K562 (cell line): ENCODE measurements around the gene AGAP1. TPM values are rescaled to one million over a fixed set of nuclear protein-coding genes. Genes with fewer than 3 reads are reported as not detected.

Experiments
- CBX5 ChIP-seq: IDR thresholded peaks from 2 replicates; pipeline ENCODE4 v1.6.1; 2014; ENCODE audit warnings: low read depth, borderline replicate concordance
- CHD2 ChIP-seq: IDR thresholded peaks from 2 replicates; pipeline ENCODE4 v1.6.1; 2011; ENCODE audit warnings: low read depth, low read length
- ESRRA ChIP-seq: fragments of 450-650 bp; IDR thresholded peaks from 2 replicates; pipeline ENCODE4 v1.6.1; 2014; ENCODE audit warnings: low read depth, mild to moderate bottlenecking, moderate library complexity, borderline replicate concordance
- FOSL1 ChIP-seq: fragments of 200-800 bp; sonication (Bioruptor generic); conservative IDR thresholded peaks from 2 replicates; pipeline ENCODE4 v1.6.1; 2016; ENCODE audit warnings: missing genetic modification characterization, missing compliant biosample characterization
- FOXP1 ChIP-seq: sonication (generic); formaldehyde crosslinking; IDR thresholded peaks from 2 replicates; pipeline ENCODE4 v1.8.0; 2022; ENCODE audit warnings: mild to moderate bottlenecking, missing genetic modification reagents
- FUS ChIP-seq: fragments of 200-400 bp; formaldehyde crosslinking; optimal IDR thresholded peaks from 2 replicates; pipeline ENCODE3; 2017; ENCODE audit warnings: low read depth, low read length
- GTF2E2 ChIP-seq: fragments of 200-800 bp; sonication (Bioruptor generic); IDR thresholded peaks from 2 replicates; pipeline ENCODE4 v1.6.1; 2016; ENCODE audit warnings: missing genetic modification characterization, missing compliant biosample characterization
- KLF1 ChIP-seq: fragments of 450-650 bp; IDR thresholded peaks from 2 replicates; pipeline ENCODE4 v1.6.1; 2016; ENCODE audit warnings: missing genetic modification characterization, missing compliant biosample characterization
- MBD2 ChIP-seq: sonication (generic); IDR thresholded peaks from 2 replicates; pipeline ENCODE4 v1.6.1; 2016; ENCODE audit warnings: low read depth, borderline replicate concordance
- NCOA6 ChIP-seq: fragments of 450-650 bp; IDR thresholded peaks from 2 replicates; pipeline ENCODE4 v1.6.1; 2017; ENCODE audit warnings: mild to moderate bottlenecking
- POLR2AphosphoS5 ChIP-seq: IDR thresholded peaks from 2 replicates; pipeline ENCODE4 v1.6.1; 2011; ENCODE audit warnings: mild to moderate bottlenecking, low read depth, low read length, moderate library complexity; ENCODE audit not compliant: control insufficient read depth, insufficient read depth
- SRF ChIP-seq, 2 experiments: fragments of 250-450, 450-650 bp in 1 of 2; sonication (Bioruptor Pico) in 1 of 2; sonication (generic) in 1 of 2; formaldehyde crosslinking; IDR thresholded peaks; 2 replicates each; pipeline versions ENCODE4 v1.5.0 to v1.5.1; 2020 to 2022; ENCODE audit warnings: mild to moderate bottlenecking in 1 of 2, missing genetic modification reagents in 1 of 2
- TEAD4 ChIP-seq, 2 experiments: sonication (generic) in 1 of 2; formaldehyde crosslinking in 1 of 2; IDR thresholded peaks; 2 replicates each; pipeline versions ENCODE4 v1.6.1 to v1.8.0; 2012 to 2022; ENCODE audit warnings: borderline replicate concordance in 1 of 2, inconsistent platforms in 1 of 2, low read length in 1 of 2, mild to moderate bottlenecking in 1 of 2, missing genetic modification reagents in 1 of 2
- ZFX ChIP-seq: sonication (generic); formaldehyde crosslinking; IDR thresholded peaks from 2 replicates; pipeline ENCODE4 v1.8.0; 2022; ENCODE audit warnings: mild to moderate bottlenecking, missing genetic modification reagents, moderate library complexity
- ZNF347 ChIP-seq: fragments of 450-650 bp; formaldehyde crosslinking; IDR thresholded peaks from 2 replicates; pipeline ENCODE4 v1.4.0; 2020; ENCODE audit warnings: low read depth, mild to moderate bottlenecking, moderate library complexity
- ZNF561 ChIP-seq: fragments of 450-650 bp; formaldehyde crosslinking; conservative IDR thresholded peaks from 2 replicates; pipeline ENCODE4 v1.4.0; 2020; ENCODE audit warnings: mild to moderate bottlenecking, moderate library complexity
- ZSCAN32 ChIP-seq: fragments of 450-650 bp; formaldehyde crosslinking; IDR thresholded peaks from 2 replicates; pipeline ENCODE4 v1.4.0; 2020; ENCODE audit warnings: mild to moderate bottlenecking, moderate library complexity
- polyA plus RNA-seq, 8 experiments: library from polyadenylated mRNA; depleted of rRNA in 4 of 8; stranded (reverse) in 5 of 8; unstranded in 3 of 8; fragments of >200 nt; fragmentation: Nextera tagmentation in 2 of 8; fragmentation: Illumina TruSeq in 1 of 8; extraction: Ambion mirVana in 2 of 8; extraction: Trizol in 1 of 8; gene quantifications; 2 replicates each; pipeline versions ENCODE4 v1.2.1 to v1.2.3, GENCODE V29; 2011 to 2014; ENCODE audit warnings: inconsistent platforms in 1 of 8, missing spikeins in 1 of 8
- total RNA-seq, 7 experiments: library from RNA; depleted of rRNA in 6 of 7; stranded (reverse); fragments of >200 nt in 6 of 7; fragmentation: Illumina TruSeq in 2 of 7; extraction: Trizol in 2 of 7; gene quantifications; 2 replicates each; pipeline versions ENCODE4 v1.2.1 to v1.2.3, GENCODE V29; 2011 to 2021; ENCODE audit warnings: low replicate concordance in 1 of 7
- TF ChIP-seq, protein P1 (sequence below): sonication (generic); formaldehyde crosslinking; IDR thresholded peaks from 2 replicates; pipeline ENCODE4 v1.9.0; 2022; ENCODE audit warnings: mild to moderate bottlenecking, missing genetic modification reagents
- TF ChIP-seq, protein P2 (sequence below): sonication (generic); formaldehyde crosslinking; IDR thresholded peaks from 2 replicates; pipeline ENCODE4 v1.8.0; 2023; ENCODE audit warnings: mild to moderate bottlenecking, missing genetic modification reagents
- TF ChIP-seq, protein P3 (sequence below): fragments of 250-450 bp; sonication (Bioruptor Pico); IDR thresholded peaks from 2 replicates; pipeline ENCODE4 v1.5.0; 2021; ENCODE audit warnings: mild to moderate bottlenecking, borderline replicate concordance
- TF ChIP-seq, protein P4 (sequence below): fragments of 250-450 bp; sonication (Bioruptor Pico); IDR thresholded peaks from 2 replicates; pipeline ENCODE4 v1.6.1; 2021; ENCODE audit warnings: mild to moderate bottlenecking

Gene AGAP1
- total and polyA plus RNA-seq, 9 of the 15 experiments (the other 6 are each of a cell fraction or from before 2014, with no cell fraction given) = 1.3 to 24.0 (median 10.6) TPM

DNA sequence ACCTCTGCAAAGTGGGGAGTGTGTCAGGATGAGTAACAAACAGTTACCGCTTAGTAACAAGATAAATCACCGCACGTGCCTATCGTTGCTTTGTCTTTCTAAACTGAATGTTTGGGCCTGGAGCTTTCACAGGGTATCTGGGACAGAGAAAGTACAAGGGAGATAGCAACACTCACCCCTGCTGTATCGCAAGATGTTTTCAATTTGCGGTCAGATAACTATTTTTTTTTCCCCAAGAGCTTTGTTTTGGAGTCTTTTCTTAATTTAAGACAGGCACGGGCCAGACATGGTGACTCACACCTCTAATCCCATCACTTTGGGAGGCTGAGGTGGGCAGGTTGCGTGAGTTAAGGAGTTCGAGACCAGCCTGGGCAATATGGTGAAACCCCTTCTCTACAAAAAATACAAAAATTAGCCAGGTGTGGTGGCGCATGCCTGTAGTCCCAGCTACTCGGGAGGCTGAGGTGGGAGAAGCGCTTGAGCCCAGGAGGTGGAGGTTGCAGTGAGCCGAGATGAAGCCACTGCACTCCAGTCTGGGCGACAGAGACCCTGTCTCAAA lies 527.7 kb downstream of the AGAP1 start (continued):
- no peak for TF ChIP-seq ZNF347
- no peak for TF ChIP-seq CHD2
- no peak for TF ChIP-seq FUS
- TF ChIP-seq, protein P1, sequence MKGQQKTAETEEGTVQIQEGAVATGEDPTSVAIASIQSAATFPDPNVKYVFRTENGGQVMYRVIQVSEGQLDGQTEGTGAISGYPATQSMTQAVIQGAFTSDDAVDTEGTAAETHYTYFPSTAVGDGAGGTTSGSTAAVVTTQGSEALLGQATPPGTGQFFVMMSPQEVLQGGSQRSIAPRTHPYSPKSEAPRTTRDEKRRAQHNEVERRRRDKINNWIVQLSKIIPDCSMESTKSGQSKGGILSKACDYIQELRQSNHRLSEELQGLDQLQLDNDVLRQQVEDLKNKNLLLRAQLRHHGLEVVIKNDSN (CRISPR knock-in tag) = no peak; the same call in 1 of the 2 replicates
- TF ChIP-seq ZNF561 (CRISPR knock-in tag) = no peak
- peak; percentile 39 for TF ChIP-seq TEAD4 (IDR thresholded peaks at IDR 0.05; ENCODE audit: low read length)
- no peak for TF ChIP-seq TEAD4 (CRISPR knock-in tag; IDR thresholded peaks at IDR 0.05; ENCODE audit: borderline replicate concordance)
- TF ChIP-seq SRF (CRISPR knock-in tag; IDR thresholded peaks at IDR 0.05) = no peak
- no peak for TF ChIP-seq GTF2E2
- no peak for TF ChIP-seq FOXP1 (CRISPR knock-in tag)
- TF ChIP-seq FOSL1 (tag) = peak; percentile 59; the same call in 1 of the 2 replicates
- no peak for TF ChIP-seq NCOA6
- TF ChIP-seq, protein P2, sequence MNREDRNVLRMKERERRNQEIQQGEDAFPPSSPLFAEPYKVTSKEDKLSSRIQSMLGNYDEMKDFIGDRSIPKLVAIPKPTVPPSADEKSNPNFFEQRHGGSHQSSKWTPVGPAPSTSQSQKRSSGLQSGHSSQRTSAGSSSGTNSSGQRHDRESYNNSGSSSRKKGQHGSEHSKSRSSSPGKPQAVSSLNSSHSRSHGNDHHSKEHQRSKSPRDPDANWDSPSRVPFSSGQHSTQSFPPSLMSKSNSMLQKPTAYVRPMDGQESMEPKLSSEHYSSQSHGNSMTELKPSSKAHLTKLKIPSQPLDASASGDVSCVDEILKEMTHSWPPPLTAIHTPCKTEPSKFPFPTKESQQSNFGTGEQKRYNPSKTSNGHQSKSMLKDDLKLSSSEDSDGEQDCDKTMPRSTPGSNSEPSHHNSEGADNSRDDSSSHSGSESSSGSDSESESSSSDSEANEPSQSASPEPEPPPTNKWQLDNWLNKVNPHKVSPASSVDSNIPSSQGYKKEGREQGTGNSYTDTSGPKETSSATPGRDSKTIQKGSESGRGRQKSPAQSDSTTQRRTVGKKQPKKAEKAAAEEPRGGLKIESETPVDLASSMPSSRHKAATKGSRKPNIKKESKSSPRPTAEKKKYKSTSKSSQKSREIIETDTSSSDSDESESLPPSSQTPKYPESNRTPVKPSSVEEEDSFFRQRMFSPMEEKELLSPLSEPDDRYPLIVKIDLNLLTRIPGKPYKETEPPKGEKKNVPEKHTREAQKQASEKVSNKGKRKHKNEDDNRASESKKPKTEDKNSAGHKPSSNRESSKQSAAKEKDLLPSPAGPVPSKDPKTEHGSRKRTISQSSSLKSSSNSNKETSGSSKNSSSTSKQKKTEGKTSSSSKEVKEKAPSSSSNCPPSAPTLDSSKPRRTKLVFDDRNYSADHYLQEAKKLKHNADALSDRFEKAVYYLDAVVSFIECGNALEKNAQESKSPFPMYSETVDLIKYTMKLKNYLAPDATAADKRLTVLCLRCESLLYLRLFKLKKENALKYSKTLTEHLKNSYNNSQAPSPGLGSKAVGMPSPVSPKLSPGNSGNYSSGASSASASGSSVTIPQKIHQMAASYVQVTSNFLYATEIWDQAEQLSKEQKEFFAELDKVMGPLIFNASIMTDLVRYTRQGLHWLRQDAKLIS (CRISPR knock-in tag) = no peak
- TF ChIP-seq, protein P3, sequence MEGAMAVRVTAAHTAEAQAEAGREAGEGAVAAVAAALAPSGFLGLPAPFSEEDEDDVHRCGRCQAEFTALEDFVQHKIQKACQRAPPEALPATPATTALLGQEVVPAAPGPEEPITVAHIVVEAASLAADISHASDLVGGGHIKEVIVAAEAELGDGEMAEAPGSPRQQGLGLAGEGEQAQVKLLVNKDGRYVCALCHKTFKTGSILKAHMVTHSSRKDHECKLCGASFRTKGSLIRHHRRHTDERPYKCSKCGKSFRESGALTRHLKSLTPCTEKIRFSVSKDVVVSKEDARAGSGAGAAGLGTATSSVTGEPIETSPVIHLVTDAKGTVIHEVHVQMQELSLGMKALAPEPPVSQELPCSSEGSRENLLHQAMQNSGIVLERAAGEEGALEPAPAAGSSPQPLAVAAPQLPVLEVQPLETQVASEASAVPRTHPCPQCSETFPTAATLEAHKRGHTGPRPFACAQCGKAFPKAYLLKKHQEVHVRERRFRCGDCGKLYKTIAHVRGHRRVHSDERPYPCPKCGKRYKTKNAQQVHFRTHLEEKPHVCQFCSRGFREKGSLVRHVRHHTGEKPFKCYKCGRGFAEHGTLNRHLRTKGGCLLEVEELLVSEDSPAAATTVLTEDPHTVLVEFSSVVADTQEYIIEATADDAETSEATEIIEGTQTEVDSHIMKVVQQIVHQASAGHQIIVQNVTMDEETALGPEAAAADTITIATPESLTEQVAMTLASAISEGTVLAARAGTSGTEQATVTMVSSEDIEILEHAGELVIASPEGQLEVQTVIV (CRISPR knock-in tag) = no peak
- TF ChIP-seq ESRRA = no peak
- TF ChIP-seq KLF1 (tag) = no peak
- no peak for TF ChIP-seq POLR2AphosphoS5
- TF ChIP-seq CBX5 = no peak
- TF ChIP-seq MBD2 = no peak
- TF ChIP-seq, protein P4, sequence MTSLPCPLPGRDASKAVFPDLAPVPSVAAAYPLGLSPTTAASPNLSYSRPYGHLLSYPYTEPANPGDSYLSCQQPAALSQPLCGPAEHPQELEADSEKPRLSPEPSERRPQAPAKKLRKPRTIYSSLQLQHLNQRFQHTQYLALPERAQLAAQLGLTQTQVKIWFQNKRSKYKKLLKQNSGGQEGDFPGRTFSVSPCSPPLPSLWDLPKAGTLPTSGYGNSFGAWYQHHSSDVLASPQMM (CRISPR knock-in tag) = no peak
- TF ChIP-seq ZSCAN32 (CRISPR knock-in tag) = no peak
- TF ChIP-seq ZFX = peak; percentile 22; the same call in 1 of the 2 replicates
